SH-SY5Y (cell line): Measurements from ENCODE around the gene OSBPL1A.

Experiments used
- GATA2 ChIP-seq: IDR thresholded peaks from 2 replicates; pipeline ENCODE4 v1.6.1; 2011; ENCODE audit warnings: mild to moderate bottlenecking, low read depth, low read length
- GATA3 ChIP-seq: IDR thresholded peaks from 2 replicates; pipeline ENCODE4 v1.6.1; 2011; ENCODE audit warnings: low read depth, mild to moderate bottlenecking, low read length, moderate library complexity

DNA sequence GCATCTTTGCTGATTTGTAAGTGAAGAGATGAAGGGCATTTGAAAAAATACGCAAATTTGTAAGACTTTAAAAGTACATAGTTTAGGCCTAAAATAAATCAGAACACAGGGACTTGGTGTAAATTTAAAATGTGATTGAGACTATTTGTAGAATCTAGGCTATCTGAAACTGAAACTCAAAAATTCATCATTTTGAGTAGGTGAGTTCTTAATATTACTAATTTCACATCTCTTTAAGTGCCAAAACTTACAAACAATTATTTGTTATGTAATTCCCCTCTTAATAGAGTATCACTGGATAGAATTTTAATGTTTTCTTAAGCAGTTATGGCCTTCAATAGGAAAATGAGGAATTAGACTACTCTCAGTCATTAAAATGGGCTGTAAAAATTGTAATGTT, 48.8 kb upstream of the OSBPL1A start:
- no peak for TF ChIP-seq GATA2
- no peak for TF ChIP-seq GATA3
